HepG2 (cell line): Measurements from ENCODE around the gene EAF1. TPM values are rescaled to one million over a fixed set of nuclear protein-coding genes. Genes with fewer than 3 reads are reported as not detected.

ENCODE experiments used
- ATAC-seq: fragments of 200-7000 bp; cut with Tn5 transposase; 3 replicates; pipeline ENCODE4 v1.9.1; 2020; ENCODE audit warnings: mild to moderate bottlenecking, moderate library complexity
- BruUV-seq: library from RNA; stranded (reverse); fragments of 400-500 nt; replicated peaks from 2 replicates; lab custom pipeline; 2021; lab: Mats Ljungman, UMichigan
- CTCF ChIA-PET: fragments of 300-600 bp; formaldehyde crosslinking; extraction: SDS; loops from one replicate; lab custom pipeline; 2021; ENCODE audit warnings: low total read pairs, inconsistent platforms, low intra/inter-chr PET ratio; lab: Yijun Ruan, JAX
- POLR2A ChIA-PET: fragments of 350-600 bp; sonication (Branson Sonifier 250); formaldehyde crosslinking; loops from one replicate; lab custom pipeline; 2020; ENCODE audit warnings: antibody characterized with exemption, inconsistent platforms; lab: Yijun Ruan, JAX
- DNase-seq: peaks from one replicate; pipeline ENCODE4 v3.0.0-alpha.2; 2015; ENCODE audit warnings: low spot score
- FAIRE-seq: peaks from 3 replicates; lab custom pipeline; 2011; peaks lifted over from hg19 to GRCh38; lab: Jason Lieb, UNC
- H2AFZ ChIP-seq: one replicate; pipeline ENCODE4 v1.6.1; 2011; ENCODE audit warnings: low read length, inconsistent platforms
- H3K27ac ChIP-seq: fragments of 300-600 bp; 3 replicates; pipeline ENCODE4 v1.8.0; 2011; ENCODE audit warnings: mixed run types, mild to moderate bottlenecking, mixed read lengths, low read length, inconsistent platforms; ENCODE audit not compliant: insufficient read depth; ENCODE audit errors: extremely low read length
- H3K27me3 ChIP-seq, 2 experiments: fragments of 200-600 bp in 1 of 2; 2 replicates in 1 of 2; 3 replicates in 1 of 2; pipeline versions ENCODE4 v1.6.0 to v1.8.0; 2011; ENCODE audit warnings: low read length in 2 of 2, mild to moderate bottlenecking in 2 of 2, moderate library complexity in 2 of 2, inconsistent platforms in 1 of 2; ENCODE audit not compliant: insufficient read depth in 2 of 2, control insufficient read depth in 1 of 2
- H3K36me3 ChIP-seq, 2 experiments: fragments of 200-600 bp in 1 of 2; replicated peaks in 1 of 2; 2 replicates in 1 of 2; 3 replicates in 1 of 2; pipeline versions ENCODE4 v1.5.1 to v1.8.0; 2011; ENCODE audit warnings: low read length in 2 of 2, inconsistent platforms in 1 of 2; ENCODE audit not compliant: insufficient read depth in 2 of 2, control insufficient read depth in 1 of 2
- H3K4me1 ChIP-seq: 2 replicates; pipeline ENCODE4 v1.5.1; 2012; ENCODE audit warnings: low read length, inconsistent platforms; ENCODE audit not compliant: insufficient read depth
- H3K4me2 ChIP-seq: 2 replicates; pipeline ENCODE4 v1.6.0; 2011; ENCODE audit warnings: low read depth, low read length, inconsistent platforms
- H3K4me3 ChIP-seq, 3 experiments: fragments of 200-600 bp in 1 of 3; sonication (generic), shearing (Covaris generic) in 1 of 3; replicated peaks in 1 of 3; 2 replicates each; pipeline ENCODE4 v1.5.1; 2011 to 2016; ENCODE audit warnings: low read length in 3 of 3, inconsistent platforms in 2 of 3, low read depth in 2 of 3, mild to moderate bottlenecking in 2 of 3, control low read depth in 1 of 3, mixed read lengths in 1 of 3; ENCODE audit not compliant: insufficient read depth in 1 of 3
- H3K79me2 ChIP-seq: one replicate; pipeline ENCODE4 v1.6.1; 2011; ENCODE audit warnings: low read length, inconsistent platforms; ENCODE audit not compliant: insufficient read depth
- H3K9ac ChIP-seq: 2 replicates; pipeline ENCODE4 v1.6.0; 2011; ENCODE audit warnings: mild to moderate bottlenecking, low read depth, low read length, inconsistent platforms; ENCODE audit not compliant: insufficient read depth
- H3K9me3 ChIP-seq: 2 replicates; pipeline ENCODE4 v1.5.1; 2012; ENCODE audit warnings: mild to moderate bottlenecking, low read length
- H4K20me1 ChIP-seq: 2 replicates; pipeline ENCODE4 v1.6.0; 2011; ENCODE audit warnings: inconsistent platforms, mild to moderate bottlenecking, low read length, moderate library complexity; ENCODE audit not compliant: insufficient read depth
- CHCHD3 ChIP-seq: sonication (generic); formaldehyde crosslinking; IDR thresholded peaks from 2 replicates; pipeline ENCODE4 v1.8.0; 2022; ENCODE audit warnings: mild to moderate bottlenecking, missing genetic modification reagents, moderate library complexity
- CHD2 ChIP-seq: IDR thresholded peaks from 2 replicates; pipeline ENCODE4 v1.6.1; 2011; ENCODE audit warnings: low read depth, low read length, improper control_type of control experiment
- LCORL ChIP-seq, 2 experiments: fragments of 450-650 bp in 1 of 2; sonication (generic) in 1 of 2; formaldehyde crosslinking in 1 of 2; IDR thresholded peaks; 2 replicates each; pipeline versions ENCODE4 v1.5.0 to v1.6.1; 2017 to 2020; ENCODE audit warnings: antibody characterized with exemption in 1 of 2, missing genetic modification reagents in 1 of 2
- MXD1 ChIP-seq: sonication (generic); formaldehyde crosslinking; IDR thresholded peaks from 2 replicates; pipeline ENCODE4 v1.4.0; 2020; ENCODE audit warnings: mild to moderate bottlenecking, missing genetic modification reagents
- ZFP36 ChIP-seq: fragments of 150-350 bp; IDR thresholded peaks from 2 replicates; pipeline ENCODE4 v1.6.1; 2018; ENCODE audit warnings: borderline replicate concordance, low read length, low read depth; ENCODE audit not compliant: partially characterized antibody
- ZNF768 ChIP-seq: sonication (generic); formaldehyde crosslinking; IDR thresholded peaks from 2 replicates; pipeline ENCODE4 v1.4.0; 2020; ENCODE audit warnings: missing genetic modification reagents
- WGBS: methylation state at CpG from one replicate; pipeline ENCODE4 v1.1.6; 2017; ENCODE audit warnings: low lambda C conversion rate; 5-methylcytosine and 5-hydroxymethylcytosine counted together
- in situ Hi-C: cut with HindIII; loops from 2 replicates; pipeline ENCODE4 v1.10.0; 2017; ENCODE audit warnings: low pct_unique_long_range_greater_than_20kb; ENCODE audit not compliant: extremely low pct_ligation_motif_present
- intact Hi-C: fragments of 100-400 bp; cut with micrococcal nuclease; formaldehyde crosslinking; loops from one replicate; pipeline ENCODE4 v1.10.0; 2022; ENCODE audit not compliant: unreplicated experiment
- polyA plus RNA-seq, 8 experiments: library from polyadenylated mRNA; depleted of rRNA in 3 of 8; stranded (reverse) in 7 of 8; unstranded in 1 of 8; fragments of >200 nt; fragmentation: Illumina TruSeq in 4 of 8; extraction: Trizol in 4 of 8; gene quantifications; 2 replicates each; pipeline versions ENCODE4 v1.2.1 to v1.2.3, GENCODE V29; 2011 to 2016; ENCODE audit warnings: low read depth in 4 of 8, missing spikeins in 1 of 8, mixed read lengths in 1 of 8; ENCODE audit not compliant: insufficient read depth in 1 of 8
- total RNA-seq, 5 experiments: library from RNA; depleted of rRNA; stranded (reverse); fragments of >200 nt; fragmentation: Illumina TruSeq; extraction: Trizol; gene quantifications; 2 replicates each; pipeline ENCODE4 v1.2.3, GENCODE V29; 2016; ENCODE audit warnings: low read depth in 1 of 5
- TF ChIP-seq, protein P1 (sequence below): sonication (generic); formaldehyde crosslinking; IDR thresholded peaks from 2 replicates; pipeline ENCODE4 v1.4.0; 2020; ENCODE audit warnings: missing genetic modification reagents

Gene EAF1
- total and polyA plus RNA-seq, 2 of the 13 experiments (the other 11 are each of a cell fraction or from before 2014, with no cell fraction given) = 8.1 to 30.0 TPM

DNA sequence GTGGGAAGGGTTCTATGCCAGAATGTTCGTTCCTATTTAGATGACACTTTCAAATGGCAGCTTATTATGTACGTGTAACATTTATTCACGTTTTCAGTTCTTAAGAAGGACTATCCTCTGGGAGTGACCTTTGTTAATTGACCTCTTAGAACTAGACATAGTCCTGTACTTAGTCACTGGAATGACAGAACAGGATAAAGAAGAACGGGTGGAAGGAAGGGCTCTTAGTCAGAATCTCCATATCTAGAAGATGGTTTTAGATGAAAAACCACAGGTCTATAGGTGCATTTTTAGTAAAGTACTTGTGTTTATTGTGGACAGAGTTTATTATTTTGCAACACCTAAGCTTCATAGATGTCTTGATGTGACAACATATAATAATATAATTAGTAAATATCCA is 6.5 kb upstream of the EAF1 start:
- Histone ChIP-seq H2AFZ (no peak overlapping the region), H3K27me3 (no peaks in the 10 kb centered on the region), H3K4me2 (no peak overlapping the region), H3K79me2 (peaks cover 7% of the 10 kb centered on the region), H3K4me3 (no peak overlapping the region), H4K20me1 (no peaks in the 10 kb centered on the region), H3K4me1 (peaks cover 4% of the 10 kb centered on the region)
- no TSS peak for BruUV-seq
- in situ Hi-C loops = no loop called here
- no peak for DNase-seq
- CTCF ChIA-PET = no interaction called here
- POLR2A ChIA-PET = no interaction called here
- WGBS = 96% methylated on average over 4 of the region's 4 CpGs
- no peak for TF ChIP-seq ZFP36
- TF ChIP-seq MXD1 (CRISPR knock-in tag) = no peak
- no peak for TF ChIP-seq LCORL (IDR thresholded peaks at IDR 0.05)
- TF ChIP-seq LCORL (CRISPR knock-in tag; IDR thresholded peaks at IDR 0.05) = no peak
- TF ChIP-seq ZNF768 (CRISPR knock-in tag) = no peak
- TF ChIP-seq CHCHD3 = no peak
- TF ChIP-seq CHD2 = no peak
- TF ChIP-seq, protein P1, sequence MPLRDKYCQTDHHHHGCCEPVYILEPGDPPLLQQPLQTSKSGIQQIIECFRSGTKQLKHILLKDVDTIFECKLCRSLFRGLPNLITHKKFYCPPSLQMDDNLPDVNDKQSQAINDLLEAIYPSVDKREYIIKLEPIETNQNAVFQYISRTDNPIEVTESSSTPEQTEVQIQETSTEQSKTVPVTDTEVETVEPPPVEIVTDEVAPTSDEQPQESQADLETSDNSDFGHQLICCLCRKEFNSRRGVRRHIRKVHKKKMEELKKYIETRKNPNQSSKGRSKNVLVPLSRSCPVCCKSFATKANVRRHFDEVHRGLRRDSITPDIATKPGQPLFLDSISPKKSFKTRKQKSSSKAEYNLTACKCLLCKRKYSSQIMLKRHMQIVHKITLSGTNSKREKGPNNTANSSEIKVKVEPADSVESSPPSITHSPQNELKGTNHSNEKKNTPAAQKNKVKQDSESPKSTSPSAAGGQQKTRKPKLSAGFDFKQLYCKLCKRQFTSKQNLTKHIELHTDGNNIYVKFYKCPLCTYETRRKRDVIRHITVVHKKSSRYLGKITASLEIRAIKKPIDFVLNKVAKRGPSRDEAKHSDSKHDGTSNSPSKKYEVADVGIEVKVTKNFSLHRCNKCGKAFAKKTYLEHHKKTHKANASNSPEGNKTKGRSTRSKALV = no peak
- TF ChIP-seq, all 625 proteins: peak for 0
- H3K36me3 ChIP-seq = peaks cover 10 to 18% of the 10 kb centered on the region in 2 experiments; a peak in 4 of 5 replicates
- H3K9me3 ChIP-seq = no peaks in the 10 kb centered on the region
- no peak overlapping the region for H3K27ac ChIP-seq
- no peak for FAIRE-seq
- no peak for ATAC-seq
- intact Hi-C loops = no loop called here
- no peak overlapping the region for H3K9ac ChIP-seq
